ENCODE measurements around the gene ERICH2. TPM values are rescaled to one million over a fixed set of nuclear protein-coding genes. Genes with fewer than 3 reads are reported as not detected.
A peak's percentile ranks its signal among the peaks of the same experiment; 100 is the strongest.
"Not testable (repeated sequence)": the region's sequence is repeated elsewhere in the genome, so short reads cannot be mapped to it uniquely, and the experiment has no call there.

Gene ERICH2
- total RNA-seq (ENCODE audit: insufficient read depth, low replicate concordance), result not detected

GRCh38 chr2:170770008-170770605, at the start of gene ERICH2:
TSS of gene ERICH2 (plus strand) at chr2:170770378. CDS start at chr2:170770682, 304 bp downstream.
- DNase-seq (ENCODE audit: low spot score), result peak; percentile 80

GRCh38 chr2:170721678-170722077, 48.5 kb upstream of the ERICH2 start:
- DNase-seq (ENCODE audit: low spot score), result no peak

GRCh38 chr2:170722301-170722700, 47.9 kb upstream of the ERICH2 start:
- DNase-seq (ENCODE audit: low spot score), result peak; percentile 81

GRCh38 chr2:170723446-170723958, 46.7 kb upstream of the ERICH2 start:
- DNase-seq (ENCODE audit: low spot score), result no peak

- DNase-seq (ENCODE audit: low spot score), result peak; percentile 52
Measured at GRCh38 chr2:170733798-170734600, 36.2 kb upstream of the ERICH2 start.

GRCh38 chr2:170734601-170735000, 35.6 kb upstream of the ERICH2 start:
- DNase-seq (ENCODE audit: low spot score), result not testable (repeated sequence)

- DNase-seq (ENCODE audit: low spot score), result no peak
Measured at GRCh38 chr2:170736628-170737027, 33.5 kb upstream of the ERICH2 start.

- DNase-seq (ENCODE audit: low spot score), result no peak
Measured at GRCh38 chr2:170737406-170737805, 32.8 kb upstream of the ERICH2 start.

GRCh38 chr2:170737821-170738220, 32.4 kb upstream of the ERICH2 start:
- DNase-seq (ENCODE audit: low spot score), result no peak

- peak; percentile 86 for DNase-seq (ENCODE audit: low spot score)
Measured at GRCh38 chr2:170739048-170739447, 31.1 kb upstream of the ERICH2 start.

- no peak for DNase-seq (ENCODE audit: low spot score)
Measured at GRCh38 chr2:170739507-170740046, 30.6 kb upstream of the ERICH2 start.

- DNase-seq (ENCODE audit: low spot score), result no peak
Measured at GRCh38 chr2:170740660-170741059, 29.5 kb upstream of the ERICH2 start.

- DNase-seq (ENCODE audit: low spot score), result no peak
Measured at GRCh38 chr2:170742000-170742399, 28.2 kb upstream of the ERICH2 start.

- no peak for DNase-seq (ENCODE audit: low spot score)
Measured at GRCh38 chr2:170742896-170743529, 27.2 kb upstream of the ERICH2 start.

GRCh38 chr2:170743530-170744239, 26.5 kb upstream of the ERICH2 start:
- DNase-seq (ENCODE audit: low spot score), result peak; percentile 27

- DNase-seq (ENCODE audit: low spot score), result no peak
Measured at GRCh38 chr2:170744248-170745002, 25.8 kb upstream of the ERICH2 start.

- DNase-seq (ENCODE audit: low spot score), result no peak
Measured at GRCh38 chr2:170745305-170745704, 24.9 kb upstream of the ERICH2 start.

- peak; percentile 35 for DNase-seq (ENCODE audit: low spot score)
Measured at GRCh38 chr2:170747921-170748320, 22.3 kb upstream of the ERICH2 start.

- not testable (repeated sequence) for DNase-seq (ENCODE audit: low spot score)
Measured at GRCh38 chr2:170751555-170751954, 18.6 kb upstream of the ERICH2 start.

GRCh38 chr2:170761572-170761971, 8.6 kb upstream of the ERICH2 start:
- no peak for DNase-seq (ENCODE audit: low spot score)

GRCh38 chr2:170762760-170763159, 7.4 kb upstream of the ERICH2 start:
- no peak for DNase-seq (ENCODE audit: low spot score)
